Caco-2 (cell line): ENCODE data around the gene ALDH7A1. TPM values are rescaled to one million over a fixed set of nuclear protein-coding genes. Genes with fewer than 3 reads are reported as not detected.
A peak's percentile ranks its signal among the peaks of the same experiment; 100 is the strongest.

ENCODE experiments used
- BruUV-seq: library from RNA; stranded (reverse); fragments of 400-500 nt; replicated peaks from 2 replicates; lab custom pipeline; 2021; lab: Mats Ljungman, UMichigan
- CTCF ChIA-PET: fragments of 300-600 bp; sonication (Branson Sonifier 250); formaldehyde crosslinking; loops from one replicate; lab custom pipeline; 2022; ENCODE audit warnings: antibody characterized with exemption; lab: Charles Lee
- POLR2A ChIA-PET: fragments of 300-600 bp; sonication (Branson Sonifier 250); formaldehyde crosslinking; loops from one replicate; lab custom pipeline; 2022; ENCODE audit warnings: antibody characterized with exemption; lab: Charles Lee
- DNase-seq, 2 experiments: peaks; one replicate each; pipeline versions ENCODE4 v3.0.0 to v3.0.0-alpha.2; 2020 to 2022
- H3K27me3 ChIP-seq: replicated peaks from 2 replicates; pipeline ENCODE4 v1.6.0; 2011; ENCODE audit warnings: low read length; ENCODE audit not compliant: control insufficient read depth, insufficient read depth
- H3K36me3 ChIP-seq: 2 replicates; pipeline ENCODE4 v1.5.1; 2011; ENCODE audit warnings: low read length; ENCODE audit not compliant: control insufficient read depth, insufficient read depth
- H3K4me1 ChIP-seq: fragments of 250-450 bp; sonication (Bioruptor Pico); 2 replicates; pipeline ENCODE4 v1.5.1; 2020; ENCODE audit warnings: mild to moderate bottlenecking
- H3K4me3 ChIP-seq: 2 replicates; pipeline ENCODE4 v1.5.1; 2011; ENCODE audit warnings: low read depth, mild to moderate bottlenecking, control low read depth, low read length
- H3K9me3 ChIP-seq: fragments of 250-450 bp; sonication (Bioruptor Pico); 2 replicates; pipeline ENCODE4 v1.5.1; 2020; ENCODE audit warnings: mild to moderate bottlenecking, moderate library complexity
- H3K27ac Mint-ChIP-seq: one replicate; pipeline ENCODE4 v1.8.0; 2022; ENCODE audit warnings: mixed read lengths; ENCODE audit not compliant: unreplicated experiment
- H3K27me3 Mint-ChIP-seq: one replicate; pipeline ENCODE4 v1.8.0; 2022; ENCODE audit warnings: mixed read lengths; ENCODE audit not compliant: insufficient read depth, unreplicated experiment
- H3K36me3 Mint-ChIP-seq: one replicate; pipeline ENCODE4 v1.8.0; 2022; ENCODE audit warnings: mild to moderate bottlenecking, mixed read lengths; ENCODE audit not compliant: insufficient read depth, unreplicated experiment
- H3K4me1 Mint-ChIP-seq: one replicate; pipeline ENCODE4 v1.8.0; 2022; ENCODE audit warnings: low read depth, mixed read lengths; ENCODE audit not compliant: unreplicated experiment
- H3K4me3 Mint-ChIP-seq: one replicate; pipeline ENCODE4 v1.8.0; 2022; ENCODE audit warnings: mild to moderate bottlenecking, moderate library complexity, mixed read lengths; ENCODE audit not compliant: unreplicated experiment
- H3K9me3 Mint-ChIP-seq: one replicate; pipeline ENCODE4 v1.8.0; 2022; ENCODE audit warnings: mixed read lengths; ENCODE audit not compliant: unreplicated experiment
- CTCF ChIP-seq, 2 experiments: fragments of 200-600 bp in 1 of 2; IDR thresholded peaks; 1 replicate in 1 of 2; 2 replicates in 1 of 2; pipeline versions ENCODE4 v1.5.1 to v1.8.0; 2011 to 2022; ENCODE audit warnings: antibody characterized with exemption in 1 of 2, control low read depth in 1 of 2, inconsistent platforms in 1 of 2, low read depth in 1 of 2, low read length in 1 of 2, mild to moderate bottlenecking in 1 of 2, moderate library complexity in 1 of 2; ENCODE audit not compliant: insufficient read depth in 1 of 2, severe bottlenecking in 1 of 2, unreplicated experiment in 1 of 2
- intact Hi-C: fragments of 100-400 bp; cut with micrococcal nuclease; formaldehyde crosslinking; loops from one replicate; pipeline ENCODE4 v1.10.0; 2022; ENCODE audit not compliant: unreplicated experiment
- total RNA-seq: library from RNA; stranded (reverse); gene quantifications from 2 replicates; pipeline ENCODE4 v1.2.3, GENCODE V29; 2022

Gene ALDH7A1
- total RNA-seq, 1 experiment from 2014 or later = 204 TPM

DNA sequence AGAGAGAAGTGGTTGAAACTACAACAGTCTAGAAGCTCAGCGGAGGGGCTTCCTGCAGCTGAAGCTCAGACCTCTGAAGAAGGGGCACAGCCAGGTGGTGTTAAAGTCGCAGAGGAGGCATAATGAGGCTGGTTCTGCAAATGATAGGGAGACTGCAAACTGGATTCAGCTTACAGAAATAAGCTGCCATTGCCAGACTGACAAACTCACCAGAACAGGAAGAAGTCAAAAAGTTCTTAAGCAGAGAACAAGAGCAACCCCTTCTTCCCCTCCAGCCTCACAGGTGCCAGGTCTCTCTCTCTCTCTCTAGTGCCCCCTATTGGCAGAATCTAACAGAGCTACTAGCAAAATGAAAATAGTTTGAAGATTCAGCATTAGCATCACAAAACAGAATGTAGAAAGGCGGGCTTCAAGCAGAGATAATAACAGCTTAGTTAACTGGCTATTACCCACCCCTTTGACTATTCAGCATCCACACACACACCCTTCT, 95.1 kb downstream of the ALDH7A1 start:
- CTCF ChIA-PET = interaction anchor here (0.6 to 1.2 kb wide), 6 partner anchors 13 to 161 kb away, joined by 3 to 8 read pairs (median 4); no protein-coding TSS in a partner anchor
- Mint-ChIP-seq H3K27ac (no peak overlapping the region), H3K4me1 (no peaks in the 10 kb centered on the region), H3K27me3 (no peaks in the 10 kb centered on the region), H3K9me3 (no peaks in the 10 kb centered on the region), H3K36me3 (no peaks in the 10 kb centered on the region), H3K4me3 (no peak overlapping the region)
- POLR2A ChIA-PET = no interaction called here
- peak; percentile 28 to 42 for TF ChIP-seq CTCF (IDR thresholded peaks at IDR 0.05; ENCODE audit: insufficient read depth in 1 of 2, low read depth in 1 of 2, low read length in 1 of 2, severe bottlenecking in 1 of 2, unreplicated experiment in 1 of 2)
- DNase-seq = peak in 1 of 2 experiments; percentile 24
- Histone ChIP-seq H3K9me3 (no peaks in the 10 kb centered on the region), H3K4me3 (no peak overlapping the region), H3K36me3 (no peaks in the 10 kb centered on the region), H3K27me3 (no peaks in the 10 kb centered on the region), H3K4me1 (no peaks in the 10 kb centered on the region)
- intact Hi-C loops = no loop called here
- BruUV-seq = no TSS peak

DNA sequence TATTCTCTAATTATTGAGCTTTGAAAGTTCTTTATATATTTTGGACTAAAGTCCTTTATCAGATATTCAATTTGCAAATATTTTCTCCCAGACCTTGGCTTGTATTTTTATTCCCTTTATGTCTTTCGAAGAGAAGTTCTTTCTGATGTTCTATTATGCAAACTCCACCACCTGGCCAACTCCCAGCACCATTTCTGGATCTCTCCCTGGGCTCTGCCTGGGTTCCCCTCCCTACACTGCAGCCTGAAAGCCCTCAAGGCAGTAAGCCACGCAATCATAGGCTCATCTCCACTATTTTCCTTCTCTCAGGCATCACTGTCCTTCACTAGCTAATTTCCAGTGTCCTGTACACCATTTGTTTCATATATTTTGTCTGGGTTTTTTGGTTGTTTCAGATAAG, 95.7 kb downstream of the ALDH7A1 start:
- no peak overlapping the region for H3K27ac Mint-ChIP-seq
- CTCF ChIA-PET = interaction anchor here (0.6 to 1.2 kb wide), 4 partner anchors 18 to 160 kb away, joined by 3 to 8 read pairs (median 4); no protein-coding TSS in a partner anchor
- BruUV-seq = no TSS peak
- TF ChIP-seq CTCF (IDR thresholded peaks at IDR 0.05; ENCODE audit: insufficient read depth in 1 of 2, low read depth in 1 of 2, low read length in 1 of 2, severe bottlenecking in 1 of 2, unreplicated experiment in 1 of 2) = no peak
- no peaks in the 10 kb centered on the region for H3K36me3 Mint-ChIP-seq
- no peak for DNase-seq
- H3K27me3 ChIP-seq = no peaks in the 10 kb centered on the region
- no peaks in the 10 kb centered on the region for H3K4me1 Mint-ChIP-seq
- POLR2A ChIA-PET = no interaction called here
- no peaks in the 10 kb centered on the region for H3K9me3 ChIP-seq
- intact Hi-C loops = no loop called here
- no peak overlapping the region for H3K4me3 Mint-ChIP-seq
- no peaks in the 10 kb centered on the region for H3K27me3 Mint-ChIP-seq
- no peak overlapping the region for H3K4me3 ChIP-seq
- H3K36me3 ChIP-seq = no peaks in the 10 kb centered on the region
- no peaks in the 10 kb centered on the region for H3K4me1 ChIP-seq
- H3K9me3 Mint-ChIP-seq = no peaks in the 10 kb centered on the region

DNA sequence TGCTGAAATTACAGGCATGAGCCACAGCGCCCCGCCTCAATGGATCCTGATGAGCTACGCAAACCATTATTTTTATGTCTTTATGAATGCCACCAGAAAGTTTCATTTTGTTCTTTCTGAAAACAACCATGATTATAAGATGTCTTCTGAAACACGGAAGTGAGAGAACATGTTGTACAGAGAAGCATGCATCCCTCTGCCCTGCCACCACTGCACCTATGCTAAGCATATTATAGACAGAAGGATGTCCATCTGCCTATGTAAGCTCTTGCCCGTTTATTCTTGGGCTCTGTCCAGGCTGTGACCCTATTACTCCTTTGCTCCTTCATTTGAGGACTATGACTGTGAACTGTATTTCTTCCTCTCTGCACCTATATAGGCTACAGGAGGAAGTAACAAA, 97.5 kb downstream of the ALDH7A1 start:
- DNase-seq = no peak
- H3K4me3 Mint-ChIP-seq = no peak overlapping the region
- H3K36me3 Mint-ChIP-seq = no peaks in the 10 kb centered on the region
- TF ChIP-seq CTCF (IDR thresholded peaks at IDR 0.05; ENCODE audit: insufficient read depth in 1 of 2, low read depth in 1 of 2, low read length in 1 of 2, severe bottlenecking in 1 of 2, unreplicated experiment in 1 of 2) = no peak
- ChIA-PET POLR2A (no interaction called here), CTCF (no interaction called here)
- H3K4me1 ChIP-seq = no peaks in the 10 kb centered on the region
- no peaks in the 10 kb centered on the region for H3K27me3 Mint-ChIP-seq
- H3K27ac Mint-ChIP-seq = no peak overlapping the region
- intact Hi-C loops = no loop called here
- no peaks in the 10 kb centered on the region for H3K9me3 ChIP-seq
- H3K27me3 ChIP-seq = no peaks in the 10 kb centered on the region
- no peaks in the 10 kb centered on the region for H3K9me3 Mint-ChIP-seq
- H3K4me1 Mint-ChIP-seq = no peaks in the 10 kb centered on the region
- no TSS peak for BruUV-seq
- no peak overlapping the region for H3K4me3 ChIP-seq
- no peaks in the 10 kb centered on the region for H3K36me3 ChIP-seq
